Vagina (tissue), 2 donors: ENCODE measurements around the gene RGS6.

Experiments
- CTCF ChIP-seq, 3 experiments: fragments of 450-650 bp in 2 of 3; fragments of 200-600 bp in 1 of 3; sonication (generic) in 1 of 3; IDR thresholded peaks; one replicate each; pipeline ENCODE4 v1.5.1; 2017 to 2019; ENCODE audit warnings: antibody characterized with exemption in 3 of 3, mild to moderate bottlenecking in 2 of 3, moderate library complexity in 2 of 3
- POLR2A ChIP-seq, 2 donors: fragments of 450-650 bp; IDR thresholded peaks; one replicate each; pipeline ENCODE4 v1.6.1; 2017; ENCODE audit warnings: antibody characterized with exemption in 2 of 2, mild to moderate bottlenecking in 2 of 2, moderate library complexity in 2 of 2
- POLR2AphosphoS5 ChIP-seq, 2 donors: sonication (generic); formaldehyde crosslinking; IDR thresholded peaks; one replicate each; pipeline ENCODE4 v1.9.0; 2017; ENCODE audit warnings: antibody characterized with exemption in 2 of 2, mild to moderate bottlenecking in 2 of 2, low read depth in 1 of 2; ENCODE audit not compliant: insufficient read depth in 1 of 2

- TF ChIP-seq CTCF (IDR thresholded peaks at IDR 0.05) (no peak), POLR2AphosphoS5 (IDR thresholded peaks at IDR 0.05; ENCODE audit: insufficient read depth in 1 of 2, low read depth in 1 of 2) (no peak), POLR2A (IDR thresholded peaks at IDR 0.05) (no peak)
Measured at GRCh38 chr14:72591391-72591790, 659.2 kb downstream of the RGS6 start.
